Activated naive CD4-positive, alpha-beta T cell treated with anti-CD3 and anti-CD28 coated beads, Interleukin-2, amount 50 U/mL, for 24 hours (primary cell): Measurements from ENCODE around the gene ZNF680.
A peak's percentile ranks its signal among the peaks of the same experiment; 100 is the strongest.
"Not testable (repeated sequence)": the region's sequence is repeated elsewhere in the genome, so short reads cannot be mapped to it uniquely, and the experiment has no call there.

Experiments used
- H3K27ac Mint-ChIP-seq: one replicate; pipeline ENCODE4 v1.8.0; 2021; ENCODE audit warnings: mild to moderate bottlenecking, mixed read lengths
- H3K27me3 Mint-ChIP-seq: one replicate; pipeline ENCODE4 v1.8.0; 2021; ENCODE audit warnings: mixed read lengths
- H3K36me3 Mint-ChIP-seq: one replicate; pipeline ENCODE4 v1.8.0; 2021; ENCODE audit warnings: mixed read lengths
- H3K4me1 Mint-ChIP-seq: one replicate; pipeline ENCODE4 v1.8.0; 2021; ENCODE audit warnings: mixed read lengths
- H3K4me3 Mint-ChIP-seq: one replicate; pipeline ENCODE4 v1.8.0; 2021; ENCODE audit warnings: mild to moderate bottlenecking, mixed read lengths
- H3K9me3 Mint-ChIP-seq: one replicate; pipeline ENCODE4 v1.8.0; 2021; ENCODE audit warnings: mixed read lengths

The ZNF680 gene

GRCh38 chr7:64569372-64570283, 6.8 kb upstream of the ZNF680 start:
- Mint-ChIP-seq H3K4me1 (peaks cover 15% of the 10 kb centered on the region), H3K27me3 (peaks cover 10% of the 10 kb centered on the region), H3K27ac (peak overlapping the region; percentile 82), H3K4me3 (peak overlapping the region; percentile 92)
- not testable (repeated sequence) for H3K36me3 Mint-ChIP-seq, H3K9me3 Mint-ChIP-seq

GRCh38 chr7:64562256-64562625, 630 bp downstream of the ZNF680 start:
- H3K4me1 Mint-ChIP-seq, result peaks cover 43% of the 10 kb centered on the region
- H3K4me3 Mint-ChIP-seq, result peak overlapping the region; percentile 100
- peaks cover 5% of the 10 kb centered on the region for H3K9me3 Mint-ChIP-seq
- peaks cover 21% of the 10 kb centered on the region for H3K36me3 Mint-ChIP-seq
- H3K27ac Mint-ChIP-seq, result no peak overlapping the region
- no peaks in the 10 kb centered on the region for H3K27me3 Mint-ChIP-seq

DNA sequence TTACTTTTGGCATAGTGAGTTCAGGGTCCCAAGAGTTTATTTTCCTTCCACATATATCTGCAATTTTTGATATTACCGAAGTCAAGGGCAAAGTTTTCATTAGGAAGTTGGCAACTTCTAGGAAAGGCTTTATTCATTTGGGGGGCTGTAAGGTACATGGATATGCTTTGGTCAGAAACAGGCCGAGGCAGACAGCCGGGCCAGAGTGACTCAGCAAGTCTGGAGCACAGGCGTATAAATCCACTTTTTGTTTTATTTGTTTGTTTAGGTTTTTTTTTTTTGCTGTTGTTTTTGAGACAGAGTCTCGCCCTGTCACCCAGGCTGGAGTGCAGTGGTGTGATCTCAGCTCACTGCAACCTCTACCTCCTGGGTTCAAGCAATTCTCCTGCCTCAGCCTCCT, 3.7 kb downstream of the ZNF680 start:
- Mint-ChIP-seq H3K4me3 (no peak overlapping the region), H3K27me3 (no peaks in the 10 kb centered on the region), H3K9me3 (peaks cover 16% of the 10 kb centered on the region), H3K27ac (no peak overlapping the region), H3K4me1 (peaks cover 54% of the 10 kb centered on the region), H3K36me3 (peaks cover 40% of the 10 kb centered on the region)

DNA sequence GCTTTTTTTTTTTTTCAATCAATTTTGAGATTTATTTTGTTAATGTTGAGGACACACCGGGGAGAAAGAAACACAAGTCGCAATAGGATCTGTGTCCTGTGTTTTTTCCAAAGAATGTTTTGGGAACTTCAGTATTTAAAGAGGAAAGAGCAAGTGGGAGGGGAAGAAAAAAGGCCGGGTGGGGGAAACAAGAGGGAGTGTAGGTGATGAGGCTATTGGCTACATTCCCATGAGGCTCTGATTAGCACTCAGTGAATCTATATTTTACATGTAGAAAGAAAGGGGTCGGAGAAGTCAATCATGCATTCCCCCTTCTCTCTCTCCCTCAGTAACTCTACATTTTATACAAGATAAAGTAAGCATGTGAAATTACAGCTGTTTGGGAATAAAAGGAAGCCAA, 4.1 kb downstream of the ZNF680 start:
- Mint-ChIP-seq H3K4me3 (no peak overlapping the region), H3K4me1 (peaks cover 50% of the 10 kb centered on the region), H3K27ac (no peak overlapping the region), H3K27me3 (no peaks in the 10 kb centered on the region), H3K36me3 (peaks cover 40% of the 10 kb centered on the region), H3K9me3 (peaks cover 16% of the 10 kb centered on the region)

DNA sequence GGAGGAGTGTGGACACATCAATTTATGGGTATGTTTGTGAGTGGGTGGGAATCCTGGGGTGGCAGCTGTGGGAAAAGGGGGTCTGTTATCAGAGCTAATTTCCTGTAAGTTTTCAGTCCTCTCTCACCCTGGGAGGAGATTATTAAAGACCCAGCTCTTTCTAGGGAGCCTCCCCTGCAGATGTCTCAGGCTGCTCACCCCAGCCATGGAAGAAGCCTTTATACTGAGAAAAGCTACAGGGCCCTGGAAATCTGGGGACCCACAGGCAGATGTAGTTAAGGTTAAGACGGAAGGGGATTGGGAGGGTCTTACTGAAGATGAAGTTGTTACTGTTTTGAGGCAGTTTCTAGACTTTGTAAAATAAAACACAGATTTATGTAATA, 4.6 kb downstream of the ZNF680 start:
- H3K27ac Mint-ChIP-seq, result peak overlapping the region; percentile 0
- H3K4me1 Mint-ChIP-seq, result peaks cover 47% of the 10 kb centered on the region
- peaks cover 16% of the 10 kb centered on the region for H3K9me3 Mint-ChIP-seq
- H3K4me3 Mint-ChIP-seq, result no peak overlapping the region
- H3K36me3 Mint-ChIP-seq, result peaks cover 40% of the 10 kb centered on the region
- no peaks in the 10 kb centered on the region for H3K27me3 Mint-ChIP-seq

DNA sequence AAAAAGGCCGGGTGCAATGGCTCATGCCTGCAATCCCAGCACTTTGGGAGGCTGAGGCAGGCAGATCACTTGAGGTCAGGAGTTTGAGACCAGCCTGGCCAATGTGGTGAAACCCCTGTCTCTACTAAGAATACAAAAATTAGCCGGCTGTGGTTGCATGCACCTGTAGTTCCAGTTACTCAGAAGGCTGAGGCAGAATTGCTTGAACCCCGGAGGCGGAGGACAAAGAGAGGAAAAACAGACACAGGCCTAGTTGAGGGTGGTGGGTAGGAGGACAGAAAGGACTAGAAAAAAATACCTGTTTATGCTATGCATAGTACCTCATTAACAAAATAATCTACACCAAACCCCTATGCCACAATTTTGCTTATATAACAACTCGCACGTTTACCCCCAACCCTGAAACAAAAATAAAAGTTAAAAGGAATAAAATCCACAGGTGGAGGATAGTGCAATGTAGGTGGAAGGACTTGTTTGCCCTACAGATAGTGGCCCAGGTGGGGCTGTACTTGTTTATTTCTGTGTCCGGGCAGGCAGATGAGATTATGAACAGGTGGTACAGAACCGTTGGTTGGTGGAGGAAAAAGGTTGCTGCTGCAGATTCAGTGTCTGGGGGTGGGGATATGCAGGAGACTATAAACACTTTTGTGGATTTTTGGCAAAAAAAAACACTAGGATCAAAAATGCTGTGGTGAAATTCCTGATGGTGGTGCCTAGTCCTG, 5.1 kb downstream of the ZNF680 start:
- no peak overlapping the region for H3K4me3 Mint-ChIP-seq

GRCh38 chr7:64555046-64555445, 7.8 kb downstream of the ZNF680 start:
- Mint-ChIP-seq H3K9me3 (peaks cover 16% of the 10 kb centered on the region), H3K36me3 (peaks cover 39% of the 10 kb centered on the region), H3K27me3 (no peaks in the 10 kb centered on the region), H3K27ac (peak overlapping the region; percentile 67), H3K4me3 (no peak overlapping the region), H3K4me1 (peaks cover 34% of the 10 kb centered on the region)

More for the DNA sequence above, 5.1 kb downstream of the ZNF680 start:
- peaks cover 16% of the 10 kb centered on the region for H3K9me3 Mint-ChIP-seq
- peaks cover 42% of the 10 kb centered on the region for H3K4me1 Mint-ChIP-seq
- peak overlapping the region; percentile 62 for H3K27ac Mint-ChIP-seq
- H3K36me3 Mint-ChIP-seq, result peaks cover 36% of the 10 kb centered on the region
- no peaks in the 10 kb centered on the region for H3K27me3 Mint-ChIP-seq

DNA sequence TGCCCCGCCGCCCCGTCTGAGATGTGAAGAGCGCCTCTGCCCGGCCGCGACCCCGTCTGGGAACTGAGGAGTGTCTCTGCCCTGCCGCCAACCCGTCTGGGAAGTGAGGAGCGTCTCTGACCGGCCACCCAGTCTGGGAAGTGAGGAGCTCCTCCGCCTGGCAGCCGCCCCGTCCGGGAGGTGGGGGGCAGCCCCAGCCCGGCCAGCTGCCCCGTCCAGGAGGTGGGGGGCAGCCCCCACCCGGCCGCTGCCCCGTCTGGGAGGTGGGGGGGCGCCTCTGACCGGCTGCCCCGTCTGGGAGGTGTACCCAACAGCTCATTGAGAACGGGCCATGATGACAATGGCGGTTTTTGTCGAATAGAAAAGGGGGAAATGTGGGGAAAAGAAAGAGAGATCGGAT, 8.7 kb downstream of the ZNF680 start:
- H3K4me1 Mint-ChIP-seq, result peaks cover 34% of the 10 kb centered on the region
- not testable (repeated sequence) for H3K27ac Mint-ChIP-seq, H3K27me3 Mint-ChIP-seq, H3K4me3 Mint-ChIP-seq
- H3K9me3 Mint-ChIP-seq, result peaks cover 16% of the 10 kb centered on the region
- peaks cover 44% of the 10 kb centered on the region for H3K36me3 Mint-ChIP-seq

GRCh38 chr7:64551375-64552142, 11.3 kb downstream of the ZNF680 start:
- Mint-ChIP-seq H3K4me1 (peaks cover 19% of the 10 kb centered on the region), H3K36me3 (peaks cover 44% of the 10 kb centered on the region), H3K9me3 (peaks cover 10% of the 10 kb centered on the region), H3K27ac (no peak overlapping the region), H3K4me3 (no peak overlapping the region), H3K27me3 (no peaks in the 10 kb centered on the region)

DNA sequence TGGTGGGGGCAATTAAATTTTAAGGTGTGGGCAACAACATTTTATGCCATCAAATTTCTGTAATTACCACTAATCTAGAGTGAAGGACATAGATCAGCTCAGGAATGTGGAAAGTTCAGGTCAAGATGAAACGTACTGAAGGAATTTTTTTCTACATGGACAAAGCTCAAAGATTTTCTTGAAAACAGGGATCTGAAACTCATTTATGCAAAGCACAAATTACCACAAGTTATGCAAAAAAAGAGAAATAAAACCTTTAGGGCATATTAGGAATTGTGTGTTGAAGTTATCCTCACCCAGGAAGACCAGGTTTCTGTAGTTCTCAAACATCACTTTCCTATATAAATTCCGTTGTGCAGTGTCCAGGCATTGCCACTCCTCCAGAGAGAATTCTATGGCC, 18.9 kb downstream of the ZNF680 start:
- H3K9me3 Mint-ChIP-seq, result no peaks in the 10 kb centered on the region

GRCh38 chr7:64541438-64542359, 21.2 kb downstream of the ZNF680 start:
- no peak overlapping the region for H3K4me3 Mint-ChIP-seq
- no peaks in the 10 kb centered on the region for H3K9me3 Mint-ChIP-seq
- peaks cover 46% of the 10 kb centered on the region for H3K36me3 Mint-ChIP-seq
- peaks cover 4% of the 10 kb centered on the region for H3K4me1 Mint-ChIP-seq
- H3K27me3 Mint-ChIP-seq, result no peaks in the 10 kb centered on the region
- H3K27ac Mint-ChIP-seq, result no peak overlapping the region

More for the DNA sequence above, 18.9 kb downstream of the ZNF680 start:
- Mint-ChIP-seq H3K4me1 (peaks cover 4% of the 10 kb centered on the region), H3K4me3 (no peak overlapping the region), H3K27me3 (no peaks in the 10 kb centered on the region), H3K27ac (no peak overlapping the region), H3K36me3 (peaks cover 50% of the 10 kb centered on the region)

DNA sequence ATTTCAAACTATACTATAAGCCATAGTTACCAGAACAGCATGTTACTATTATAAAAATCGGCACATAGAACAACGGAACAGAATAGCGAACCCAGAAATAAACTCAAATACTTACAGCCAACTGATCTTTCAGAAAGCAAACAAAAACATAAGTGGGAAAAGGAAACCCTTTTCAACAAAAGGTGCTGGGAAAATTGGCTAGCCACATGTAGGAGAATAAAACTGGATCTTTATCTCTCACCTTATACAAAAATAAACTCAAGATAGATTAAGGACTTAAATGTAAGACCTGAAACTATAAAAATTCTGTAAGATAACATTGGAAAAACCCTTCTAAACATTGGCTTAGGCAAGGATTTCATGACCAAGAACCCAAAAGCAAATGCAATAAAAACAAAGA, 29.1 kb downstream of the ZNF680 start:
- Mint-ChIP-seq H3K27ac (no peak overlapping the region), H3K27me3 (no peaks in the 10 kb centered on the region), H3K36me3 (peaks cover 78% of the 10 kb centered on the region), H3K4me1 (peaks cover 20% of the 10 kb centered on the region), H3K4me3 (no peak overlapping the region), H3K9me3 (peaks cover 46% of the 10 kb centered on the region)

- Mint-ChIP-seq H3K27me3 (no peaks in the 10 kb centered on the region), H3K27ac (no peak overlapping the region), H3K9me3 (peaks cover 30% of the 10 kb centered on the region), H3K4me3 (no peak overlapping the region), H3K36me3 (peaks cover 68% of the 10 kb centered on the region), H3K4me1 (peaks cover 21% of the 10 kb centered on the region)
These were observed 34.1 kb downstream of the ZNF680 start for GRCh38 chr7:64528770-64529169.

DNA sequence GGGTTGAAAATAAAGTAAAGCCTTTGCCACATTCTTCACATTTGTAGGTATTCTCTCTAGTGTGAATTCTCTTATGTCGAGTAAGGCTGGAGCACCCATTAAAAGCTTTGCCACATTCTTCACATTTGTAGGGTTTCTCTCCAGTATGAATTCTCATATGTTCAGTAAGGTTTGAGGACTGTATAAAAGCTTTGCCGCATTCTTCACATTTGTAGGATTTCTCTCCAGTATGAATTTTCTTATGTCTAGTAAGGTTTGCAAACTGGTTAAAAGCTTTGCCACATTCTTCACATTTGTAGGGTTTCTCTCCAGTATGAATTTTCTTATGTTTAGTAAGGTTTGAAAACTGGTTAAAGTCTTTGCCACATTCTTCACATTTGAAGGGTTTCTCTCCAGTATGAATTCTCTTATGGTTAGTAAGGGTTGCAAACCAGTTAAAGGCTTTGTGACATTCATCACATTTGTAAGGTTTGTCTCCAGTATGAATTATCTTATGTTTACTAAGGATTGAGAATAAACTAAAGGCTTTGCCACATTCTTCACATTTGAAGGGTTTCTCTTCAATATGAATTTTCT, 41.4 kb downstream of the ZNF680 start:
- Mint-ChIP-seq H3K4me1 (peaks cover 5% of the 10 kb centered on the region), H3K9me3 (peaks cover 34% of the 10 kb centered on the region), H3K27me3 (no peaks in the 10 kb centered on the region), H3K4me3 (no peak overlapping the region), H3K36me3 (peaks cover 72% of the 10 kb centered on the region), H3K27ac (no peak overlapping the region)
